HG03196 (cell line): ENCODE results near the gene SERPINB12.

ENCODE experiments used
- ATAC-seq: cut with Tn5 transposase; IDR thresholded peaks from one replicate; pipeline ENCODE4 v1.9.1; 2021; ENCODE audit not compliant: unreplicated experiment

The SERPINB12 gene

GRCh38 chr18:63592471-63592870 is 50.3 kb downstream of the SERPINB12 start:
- no peak for ATAC-seq

- ATAC-seq, result no peak
Measured at GRCh38 chr18:63596964-63597363, 54.8 kb downstream of the SERPINB12 start.

GRCh38 chr18:63603355-63603754 is 61.2 kb downstream of the SERPINB12 start:
- ATAC-seq, result no peak

GRCh38 chr18:63603772-63604171 is 61.6 kb downstream of the SERPINB12 start:
- ATAC-seq, result peak; percentile 94

- ATAC-seq, result no peak
Measured at GRCh38 chr18:63604791-63605567, 62.8 kb downstream of the SERPINB12 start.

- no peak for ATAC-seq
Measured at GRCh38 chr18:63606526-63606925, 64.4 kb downstream of the SERPINB12 start.

GRCh38 chr18:63613420-63613819 is 71.3 kb downstream of the SERPINB12 start:
- no peak for ATAC-seq

GRCh38 chr18:63617049-63617914 is 75.1 kb downstream of the SERPINB12 start:
- ATAC-seq, result peak; percentile 62

GRCh38 chr18:63617915-63618234 is 75.7 kb downstream of the SERPINB12 start:
- peak; percentile 6 for ATAC-seq
